Measurements from ENCODE around the gene AKAP12. TPM values are rescaled to one million over a fixed set of nuclear protein-coding genes. Genes with fewer than 3 reads are reported as not detected.
"Not testable (repeated sequence)": the region's sequence is repeated elsewhere in the genome, so short reads cannot be mapped to it uniquely, and the experiment has no call there.

The AKAP12 gene
- total RNA-seq, 1 experiment from 2014 or later = 15.4 TPM

DNA sequence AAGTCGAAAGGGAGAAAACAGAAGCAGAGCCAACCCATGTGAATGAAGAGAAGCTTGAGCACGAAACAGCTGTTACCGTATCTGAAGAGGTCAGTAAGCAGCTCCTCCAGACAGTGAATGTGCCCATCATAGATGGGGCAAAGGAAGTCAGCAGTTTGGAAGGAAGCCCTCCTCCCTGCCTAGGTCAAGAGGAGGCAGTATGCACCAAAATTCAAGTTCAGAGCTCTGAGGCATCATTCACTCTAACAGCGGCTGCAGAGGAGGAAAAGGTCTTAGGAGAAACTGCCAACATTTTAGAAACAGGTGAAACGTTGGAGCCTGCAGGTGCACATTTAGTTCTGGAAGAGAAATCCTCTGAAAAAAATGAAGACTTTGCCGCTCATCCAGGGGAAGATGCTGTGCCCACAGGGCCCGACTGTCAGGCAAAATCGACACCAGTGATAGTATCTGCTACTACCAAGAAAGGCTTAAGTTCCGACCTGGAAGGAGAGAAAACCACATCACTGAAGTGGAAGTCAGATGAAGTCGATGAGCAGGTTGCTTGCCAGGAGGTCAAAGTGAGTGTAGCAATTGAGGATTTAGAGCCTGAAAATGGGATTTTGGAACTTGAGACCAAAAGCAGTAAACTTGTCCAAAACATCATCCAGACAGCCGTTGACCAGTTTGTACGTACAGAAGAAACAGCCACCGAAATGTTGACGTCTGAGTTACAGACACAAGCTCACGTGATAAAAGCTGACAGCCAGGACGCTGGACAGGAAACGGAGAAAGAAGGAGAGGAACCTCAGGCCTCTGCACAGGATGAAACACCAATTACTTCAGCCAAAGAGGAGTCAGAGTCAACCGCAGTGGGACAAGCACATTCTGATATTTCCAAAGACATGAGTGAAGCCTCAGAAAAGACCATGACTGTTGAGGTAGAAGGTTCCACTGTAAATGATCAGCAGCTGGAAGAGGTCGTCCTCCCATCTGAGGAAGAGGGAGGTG lies 112.9 kb downstream of the AKAP12 start:
- in situ Hi-C loops (cut with HindIII; ENCODE audit: low sequenced_read_pairs) = no loop called here
- no peak for DNase-seq (ENCODE audit: low spot score)

DNA sequence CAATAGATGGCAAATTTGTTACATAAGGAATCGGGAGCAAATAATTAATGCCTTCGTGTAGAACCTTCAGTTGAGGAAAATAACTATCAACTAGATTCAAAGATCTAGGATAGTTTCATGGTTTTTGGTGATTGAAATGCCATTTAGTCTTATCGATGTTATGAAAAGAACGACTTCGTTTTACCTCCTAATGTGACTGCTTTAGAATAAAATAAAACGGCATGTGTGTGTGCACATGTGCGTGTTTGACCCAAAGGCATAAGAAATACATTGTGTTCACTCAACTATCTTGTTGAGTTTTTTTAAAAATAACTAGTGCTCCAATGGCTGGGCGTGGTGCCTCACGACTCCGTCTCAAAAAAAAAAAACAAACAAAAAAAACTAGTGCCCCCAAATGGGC lies 114.0 kb downstream of the AKAP12 start:
- DNase-seq (ENCODE audit: low spot score) = no peak
- in situ Hi-C loops (cut with HindIII; ENCODE audit: low sequenced_read_pairs) = no loop called here

DNA sequence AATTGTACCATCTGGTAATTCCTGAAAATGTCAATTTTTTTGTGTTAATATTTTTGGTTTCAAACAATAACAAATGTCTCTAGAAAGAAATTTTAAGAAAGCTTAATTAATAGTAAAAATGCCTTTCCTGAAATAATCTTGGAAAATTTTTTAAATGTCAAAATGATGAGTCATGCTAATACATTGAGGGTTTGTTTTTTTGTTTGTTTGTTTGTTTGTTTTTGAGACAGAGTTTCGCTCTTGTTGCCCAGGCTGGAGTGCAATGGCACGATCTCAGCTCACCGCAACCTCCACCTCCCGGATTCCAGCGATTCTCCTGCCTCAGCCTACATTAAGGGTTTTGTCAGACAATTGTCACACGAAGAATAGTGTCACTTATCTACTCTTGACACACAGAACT lies 117.2 kb downstream of the AKAP12 start:
- DNase-seq (ENCODE audit: low spot score); in situ Hi-C loops (cut with HindIII; ENCODE audit: low sequenced_read_pairs): not testable (repeated sequence)

DNA sequence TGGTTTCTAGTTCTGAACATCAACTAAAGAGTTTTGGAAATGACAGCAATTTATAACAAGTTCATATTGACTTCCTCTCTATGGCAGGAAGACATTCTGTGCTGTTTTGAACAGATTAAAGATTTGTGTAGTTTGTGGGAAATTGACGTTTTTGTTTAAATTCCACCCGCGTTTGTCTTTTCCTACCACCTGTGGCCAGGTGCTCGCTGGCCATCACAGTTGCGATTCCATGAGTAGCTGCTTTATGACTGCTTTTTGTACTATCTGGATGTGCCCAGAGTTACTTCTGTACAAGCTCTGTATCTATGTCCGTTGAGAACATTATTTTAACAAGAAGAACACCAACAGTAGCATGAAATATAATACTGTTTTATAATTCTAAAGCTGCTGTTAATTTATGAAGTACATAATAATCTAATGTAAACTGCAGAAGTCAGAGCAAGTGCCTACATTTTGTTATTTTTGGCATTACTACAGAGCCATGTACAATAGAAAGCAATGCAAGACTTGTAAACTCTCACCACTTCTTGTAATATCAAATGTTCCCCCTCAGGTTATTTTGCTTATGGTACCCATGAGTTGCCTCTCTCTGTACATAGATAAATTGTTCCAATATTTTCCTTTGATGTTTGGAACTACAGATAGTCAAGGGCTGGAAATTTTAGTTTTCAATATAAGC lies 118.1 kb downstream of the AKAP12 start:
- in situ Hi-C loops (cut with HindIII; ENCODE audit: low sequenced_read_pairs) = no loop called here
- no peak for DNase-seq (ENCODE audit: low spot score)

DNA sequence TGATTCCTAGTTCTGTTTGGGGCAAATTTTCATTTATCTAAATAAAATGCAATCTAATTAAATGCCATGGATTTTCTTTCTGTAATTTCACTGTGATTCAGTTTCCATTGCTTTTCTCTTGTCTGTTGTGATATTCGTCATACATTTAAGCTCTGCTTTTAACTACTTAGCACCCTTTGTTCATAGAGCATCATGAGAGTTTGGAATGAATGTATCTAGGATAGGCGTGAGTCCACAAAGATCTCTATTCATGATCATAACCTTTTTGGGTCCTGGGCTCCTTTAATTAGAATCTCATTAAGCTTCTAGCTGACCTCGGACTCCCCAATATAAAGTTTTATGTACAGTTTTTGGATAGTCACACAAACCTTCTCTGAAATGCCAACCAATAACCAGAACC lies 118.7 kb downstream of the AKAP12 start:
- in situ Hi-C loops (cut with HindIII; ENCODE audit: low sequenced_read_pairs) = no loop called here
- no peak for DNase-seq (ENCODE audit: low spot score)

DNA sequence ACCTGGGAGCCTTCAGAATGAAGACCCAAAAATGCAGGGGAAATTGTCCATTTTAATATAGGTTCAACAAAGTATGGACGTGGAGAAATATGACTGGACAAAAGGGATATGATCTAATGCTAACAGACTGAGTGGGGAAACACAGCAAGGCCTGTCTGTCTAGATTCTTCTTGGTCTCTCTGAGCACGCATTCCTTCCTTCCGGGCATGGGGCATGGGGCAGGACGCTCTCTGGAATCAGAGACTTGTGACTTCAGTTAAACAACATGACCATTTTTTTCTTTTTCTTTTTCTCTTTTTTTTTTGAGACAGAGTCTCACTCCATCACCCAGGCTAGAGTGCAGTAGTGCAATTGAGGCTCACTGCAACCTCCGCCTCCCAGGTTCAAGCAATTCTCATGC lies 119.7 kb downstream of the AKAP12 start:
- in situ Hi-C loops (cut with HindIII; ENCODE audit: low sequenced_read_pairs) = no loop called here
- no peak for DNase-seq (ENCODE audit: low spot score)

DNA sequence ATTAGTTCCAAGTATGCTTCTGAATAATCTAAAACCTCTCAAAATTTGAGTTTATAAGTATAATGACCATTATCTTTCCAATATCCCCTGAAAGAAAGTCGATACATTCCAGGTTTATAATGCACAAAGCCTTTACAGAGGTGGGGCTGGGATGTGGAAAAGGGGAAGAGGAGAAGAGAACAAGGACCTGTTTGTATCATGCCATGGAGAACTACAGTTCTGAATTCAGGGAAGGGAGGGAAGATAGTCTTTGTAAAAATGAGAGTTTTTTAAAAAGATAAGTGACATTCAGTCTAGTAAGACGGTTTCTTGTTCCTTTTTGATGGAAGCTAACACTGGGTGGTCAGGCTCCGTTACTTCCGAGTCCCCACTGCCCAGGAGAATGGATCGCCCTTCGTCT lies 125.5 kb downstream of the AKAP12 start:
- in situ Hi-C loops (cut with HindIII; ENCODE audit: low sequenced_read_pairs) = no loop called here

DNA sequence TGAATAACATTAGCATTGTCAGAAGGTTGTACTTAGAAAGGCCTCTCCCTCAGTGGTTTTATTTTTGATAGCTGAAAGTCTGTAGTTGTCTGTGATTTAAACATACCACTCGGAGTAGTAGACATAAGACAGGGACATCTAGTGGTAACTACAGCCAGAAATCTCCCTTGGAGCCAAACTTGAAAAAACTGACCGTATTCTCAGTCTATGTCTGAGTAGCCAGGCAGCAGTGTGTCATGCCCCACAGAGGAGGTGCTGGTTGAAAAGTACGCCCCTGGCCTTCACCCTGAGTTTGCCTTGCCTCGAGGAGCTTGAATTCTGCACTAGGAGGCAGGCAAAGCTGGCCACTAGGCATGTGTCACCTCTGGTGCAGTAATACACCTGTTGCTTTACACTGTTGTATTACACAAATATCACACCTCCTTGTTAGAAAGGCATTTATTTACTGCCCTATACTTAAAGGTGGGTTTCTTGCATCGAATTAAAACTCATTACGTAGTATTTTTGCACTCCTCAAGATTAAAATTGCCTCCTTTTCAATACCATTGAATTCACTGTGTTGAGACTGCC lies 130.8 kb downstream of the AKAP12 start:
- no peak for DNase-seq (ENCODE audit: low spot score)
- in situ Hi-C loops (cut with HindIII; ENCODE audit: low sequenced_read_pairs) = no loop called here

More for the DNA sequence above, 125.5 kb downstream of the AKAP12 start:
- DNase-seq (ENCODE audit: low spot score) = no peak

DNA sequence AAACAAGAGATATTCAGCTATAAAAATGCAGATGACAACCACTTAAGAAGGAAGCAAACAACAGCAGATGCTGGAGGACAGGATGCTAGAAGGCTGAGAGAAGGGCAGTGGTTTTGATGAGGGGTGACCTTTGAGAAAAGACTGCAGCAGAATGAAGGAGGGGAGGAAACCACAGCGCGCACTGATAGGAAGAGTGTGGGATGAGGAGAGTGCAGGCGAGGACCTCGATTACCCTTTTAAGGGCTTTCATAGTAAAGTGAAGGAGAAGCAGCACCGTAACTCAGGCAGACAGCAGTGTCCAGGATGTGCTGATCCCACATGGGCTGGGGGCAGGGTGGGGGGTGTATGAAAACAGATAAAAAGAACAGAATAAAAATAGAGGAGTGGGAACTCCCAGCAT lies 132.4 kb downstream of the AKAP12 start:
- in situ Hi-C loops (cut with HindIII; ENCODE audit: low sequenced_read_pairs) = no loop called here
- no peak for DNase-seq (ENCODE audit: low spot score)

DNA sequence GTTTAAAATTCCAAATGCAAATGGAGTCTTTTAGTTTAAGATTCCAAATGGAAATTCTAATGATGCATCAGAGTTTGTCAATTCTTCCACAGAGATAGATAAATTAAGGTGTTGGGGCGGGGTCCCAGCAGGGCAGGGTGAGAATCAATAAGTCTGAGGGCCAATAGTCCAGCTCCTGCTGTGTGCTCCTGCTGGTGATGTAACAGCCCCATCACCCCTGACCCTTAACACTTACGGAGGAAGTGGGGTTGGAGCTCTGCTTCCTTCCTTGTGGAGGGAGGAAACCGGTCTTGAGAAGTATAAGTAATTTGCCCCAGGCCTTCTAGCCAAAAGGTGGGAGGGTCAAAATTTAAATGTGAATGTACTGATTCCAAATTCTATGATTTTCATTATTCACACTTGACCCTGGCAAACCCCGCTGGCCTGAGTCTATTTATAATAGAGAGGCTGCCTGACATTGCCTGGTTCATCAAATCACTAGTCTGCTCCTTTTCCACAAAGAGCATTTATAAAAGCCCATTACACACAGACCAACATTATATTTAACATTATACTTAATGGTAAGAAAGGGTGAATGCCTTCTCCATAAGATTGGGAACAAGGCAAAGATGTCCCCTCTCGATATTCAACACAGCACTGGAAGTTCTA lies 134.4 kb downstream of the AKAP12 start:
- in situ Hi-C loops (cut with HindIII; ENCODE audit: low sequenced_read_pairs) = no loop called here
- no peak for DNase-seq (ENCODE audit: low spot score)

DNA sequence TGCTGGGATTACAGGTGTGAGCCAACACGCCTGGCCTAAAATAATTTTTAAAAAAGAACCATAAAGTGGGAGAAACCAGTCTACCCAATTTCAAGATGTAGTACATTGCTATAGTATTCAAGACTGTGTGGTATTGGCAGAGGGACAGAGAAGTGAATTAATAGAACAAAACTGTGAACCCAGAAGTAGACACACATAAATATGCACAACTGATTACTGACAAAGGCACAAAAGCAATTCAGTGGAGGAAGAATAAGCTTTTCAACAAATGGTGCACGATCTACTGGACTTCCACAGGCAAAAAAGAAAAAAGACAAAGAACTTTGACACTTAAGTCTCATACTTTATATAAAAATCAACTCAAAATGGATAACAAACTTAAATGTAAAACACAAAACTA lies 136.1 kb downstream of the AKAP12 start:
- in situ Hi-C loops (cut with HindIII; ENCODE audit: low sequenced_read_pairs) = no loop called here

DNA sequence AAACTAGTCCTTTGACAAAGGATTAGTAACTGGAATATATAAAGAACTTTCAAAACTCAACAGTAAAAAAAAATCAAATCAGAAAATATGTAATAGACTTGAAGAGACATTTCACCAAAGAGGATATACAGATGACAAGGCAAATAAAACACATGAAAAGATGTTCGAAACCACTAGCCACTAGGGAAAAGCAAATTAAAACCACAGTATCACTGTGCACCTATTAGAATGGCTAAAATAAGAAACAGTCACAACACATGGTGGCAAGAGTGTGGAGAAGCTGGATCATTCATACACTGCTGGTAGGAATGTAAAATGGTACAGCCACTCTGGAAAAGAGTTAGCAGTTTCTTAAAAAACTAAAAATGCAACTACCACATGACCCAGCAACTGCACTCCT lies 136.7 kb downstream of the AKAP12 start:
- DNase-seq (ENCODE audit: low spot score) = no peak
- in situ Hi-C loops (cut with HindIII; ENCODE audit: low sequenced_read_pairs) = no loop called here

More for the DNA sequence above, 136.1 kb downstream of the AKAP12 start:
- DNase-seq (ENCODE audit: low spot score) = no peak

DNA sequence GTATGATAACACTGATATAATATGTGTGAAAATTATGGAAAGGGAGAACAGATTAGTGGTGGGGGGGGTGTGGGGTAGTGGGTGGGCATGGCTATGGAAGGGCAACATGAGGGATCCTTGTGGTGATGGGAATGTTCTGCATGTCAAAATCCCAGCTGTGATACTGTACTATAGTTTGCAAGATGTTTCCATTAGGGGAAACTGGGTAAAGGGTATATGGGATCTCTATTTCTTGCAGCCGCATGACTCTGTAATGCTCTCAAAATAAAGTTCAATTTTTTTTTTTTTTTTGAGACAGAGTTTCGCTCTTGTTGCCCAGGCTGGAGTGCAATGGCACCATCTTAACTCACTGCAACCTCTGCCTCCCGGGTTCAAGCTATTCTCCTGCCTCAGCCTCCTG lies 137.3 kb downstream of the AKAP12 start:
- in situ Hi-C loops (cut with HindIII; ENCODE audit: low sequenced_read_pairs) = no loop called here
- no peak for DNase-seq (ENCODE audit: low spot score)

DNA sequence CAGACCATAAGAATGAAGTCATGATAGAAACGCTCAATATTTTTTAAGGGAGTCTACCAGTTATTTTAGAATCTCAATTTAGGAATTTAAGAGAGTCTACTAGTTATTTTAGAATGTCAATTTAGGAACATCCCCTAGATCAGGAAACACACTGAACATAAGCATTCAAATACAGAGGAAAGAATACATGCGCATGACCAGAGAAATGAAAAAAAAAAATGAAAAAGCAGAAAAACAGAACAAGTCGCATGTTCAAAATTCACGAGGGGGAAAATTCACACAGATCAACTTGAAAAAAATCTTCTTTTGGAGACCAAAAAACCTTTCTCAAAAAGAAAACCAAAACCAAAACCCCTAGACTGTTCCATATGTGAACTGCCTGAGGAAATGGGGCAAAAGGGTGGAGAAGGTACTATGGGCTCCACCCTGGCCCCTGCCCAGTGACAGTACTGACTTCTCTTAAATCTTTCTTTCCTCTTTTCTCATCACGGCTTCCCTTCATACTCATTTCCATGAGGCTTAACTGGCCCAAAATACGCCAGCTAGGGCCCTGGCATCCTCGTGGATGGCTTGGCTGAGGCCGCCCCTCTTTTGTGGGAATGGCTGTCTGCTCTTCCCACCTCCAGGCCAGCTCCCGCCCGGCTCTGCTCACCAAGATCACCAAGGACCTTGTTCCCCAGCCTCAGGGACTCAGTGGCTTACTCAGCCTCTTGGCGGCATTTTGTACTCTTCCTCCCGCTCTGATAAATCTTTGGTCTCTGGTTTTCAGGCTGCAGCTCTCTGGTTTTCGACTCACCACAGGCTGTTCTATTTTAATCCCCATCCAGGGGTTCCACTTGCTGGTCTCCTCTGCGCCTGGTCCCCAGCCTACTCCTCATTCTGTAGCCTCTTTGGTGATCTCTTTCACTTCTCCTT lies 140.4 kb downstream of the AKAP12 start:
- in situ Hi-C loops (cut with HindIII; ENCODE audit: low sequenced_read_pairs) = no loop called here

DNA sequence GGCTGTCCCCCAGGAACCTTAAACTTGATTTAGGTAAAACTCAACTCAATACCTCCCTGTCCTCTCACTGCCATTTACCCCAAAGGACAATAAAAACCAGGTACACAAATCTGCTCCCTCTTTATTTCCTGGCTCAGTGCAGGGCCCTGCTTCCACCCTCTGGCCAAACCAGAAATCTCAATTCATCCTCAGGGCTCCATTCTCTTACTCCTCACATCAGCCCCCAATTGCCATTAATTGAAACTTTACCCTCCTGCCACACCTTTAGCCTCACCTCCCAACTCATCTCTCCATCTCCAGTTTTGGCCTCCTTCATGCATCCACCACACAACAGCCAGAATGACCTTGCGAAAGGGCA lies 141.1 kb downstream of the AKAP12 start:
- no peak for DNase-seq (ENCODE audit: low spot score)
- in situ Hi-C loops (cut with HindIII; ENCODE audit: low sequenced_read_pairs) = no loop called here

More for the DNA sequence above, 140.4 kb downstream of the AKAP12 start:
- peak; percentile 41 for DNase-seq (ENCODE audit: low spot score)

DNA sequence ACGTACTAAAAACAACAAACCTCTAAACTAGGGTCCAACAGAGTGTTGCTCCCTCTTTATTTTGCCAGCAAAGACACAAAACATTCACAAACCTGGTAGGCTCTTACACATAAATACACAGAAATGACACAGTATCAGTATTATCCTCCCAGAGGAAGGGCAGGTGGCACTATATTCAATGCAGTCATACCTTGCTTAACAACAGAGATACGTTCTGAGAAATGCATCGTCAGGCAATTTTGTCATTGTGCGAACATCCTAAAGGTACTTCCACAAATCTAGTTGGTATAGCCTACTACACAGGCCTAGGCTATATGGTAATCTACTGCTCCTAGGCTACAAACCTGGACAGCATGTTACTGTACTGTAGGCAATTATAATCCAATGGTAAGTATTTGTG lies 142.0 kb downstream of the AKAP12 start:
- DNase-seq (ENCODE audit: low spot score) = no peak
- in situ Hi-C loops (cut with HindIII; ENCODE audit: low sequenced_read_pairs) = no loop called here

DNA sequence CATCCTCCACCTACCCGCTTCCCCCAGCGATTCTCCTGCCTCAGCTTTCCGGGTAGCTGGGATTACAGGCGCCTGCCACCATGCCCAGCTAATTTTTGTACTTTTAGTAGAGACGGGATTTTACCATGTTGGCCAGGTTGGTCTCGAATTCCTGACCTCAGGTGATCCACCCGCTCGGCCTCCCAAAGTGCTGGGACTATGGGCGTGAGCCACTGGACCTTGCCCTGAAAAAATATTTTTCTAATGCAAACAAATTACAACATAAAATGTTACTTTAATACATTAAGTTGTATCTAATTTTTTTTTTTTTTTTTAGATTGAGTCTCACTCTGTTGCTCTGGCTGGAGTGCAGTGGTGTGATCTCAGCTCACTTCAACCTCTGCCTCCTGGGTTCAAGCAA lies 142.9 kb downstream of the AKAP12 start:
- in situ Hi-C loops (cut with HindIII; ENCODE audit: low sequenced_read_pairs); DNase-seq (ENCODE audit: low spot score): not testable (repeated sequence)

DNA sequence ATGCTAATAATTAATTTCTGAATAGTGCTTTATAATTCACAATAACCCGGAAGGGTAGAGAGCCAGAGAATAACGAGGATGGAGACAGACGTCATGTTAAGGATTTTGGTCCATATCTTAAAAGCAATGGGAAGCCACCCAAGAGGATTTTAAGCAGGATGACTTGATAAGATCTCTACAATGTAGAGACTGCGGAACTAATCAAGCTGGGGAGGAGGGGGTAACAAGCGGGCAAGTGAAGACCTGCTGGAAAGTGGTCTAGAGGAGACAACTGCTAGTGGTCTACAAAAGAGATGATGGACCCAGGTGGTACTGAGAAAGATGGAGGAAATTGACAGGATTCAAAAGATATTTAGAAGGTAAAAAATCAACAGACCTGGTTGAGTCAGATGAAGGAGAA lies 144.4 kb downstream of the AKAP12 start:
- no peak for DNase-seq (ENCODE audit: low spot score)
- in situ Hi-C loops (cut with HindIII; ENCODE audit: low sequenced_read_pairs) = no loop called here

DNA sequence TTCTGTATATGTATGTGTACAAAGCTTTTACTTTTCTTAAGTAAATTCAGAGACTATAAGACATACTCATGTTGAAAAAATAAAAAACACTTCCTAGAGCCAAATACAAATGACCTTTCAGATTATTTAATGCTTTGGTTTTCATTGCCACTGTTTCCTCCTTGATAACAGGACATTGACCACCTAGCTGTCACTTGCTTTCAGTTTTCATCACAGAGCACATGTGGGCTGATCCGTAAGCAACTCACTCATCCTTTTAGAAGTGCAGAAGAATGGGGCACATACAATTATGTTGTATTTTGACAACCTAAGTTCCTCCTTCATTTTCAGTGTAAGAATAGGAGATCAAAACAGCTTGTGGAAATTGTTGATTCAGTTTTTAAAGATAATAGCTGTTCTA lies 145.4 kb downstream of the AKAP12 start:
- no peak for DNase-seq (ENCODE audit: low spot score)
- in situ Hi-C loops (cut with HindIII; ENCODE audit: low sequenced_read_pairs) = no loop called here

Data from G401 (cell line).